OCI-LY1 (cell line): ENCODE measurements around the gene ANKRD52.

ENCODE experiments used
- H2AFZ ChIP-seq: fragments of 200-600 bp; sonication (generic), shearing (Covaris generic); 2 replicates; pipeline ENCODE4 v1.6.0; 2014; ENCODE audit warnings: antibody characterized with exemption, mild to moderate bottlenecking, low read length
- H3F3A ChIP-seq: fragments of 200-600 bp; sonication (generic), shearing (Covaris generic); 2 replicates; pipeline ENCODE4 v1.6.0; 2014; ENCODE audit warnings: mild to moderate bottlenecking, antibody characterized with exemption, low read length, moderate library complexity; ENCODE audit not compliant: insufficient read depth
- H3K27ac ChIP-seq: fragments of 200-600 bp; sonication (generic); 2 replicates; pipeline ENCODE4 v1.5.1; 2014; ENCODE audit warnings: low read length, mixed run types, mild to moderate bottlenecking, low read depth; ENCODE audit not compliant: poor library complexity, severe bottlenecking
- H3K27me3 ChIP-seq: fragments of 200-600 bp; sonication (generic); 2 replicates; pipeline ENCODE4 v1.6.0; 2014; ENCODE audit warnings: antibody characterized with exemption, mild to moderate bottlenecking, low read length, moderate library complexity; ENCODE audit not compliant: insufficient read depth
- H3K36me3 ChIP-seq: fragments of 200-600 bp; sonication (generic); 2 replicates; pipeline ENCODE4 v1.6.1; 2014; ENCODE audit warnings: mild to moderate bottlenecking, antibody characterized with exemption, low read length, moderate library complexity, mixed read lengths; ENCODE audit not compliant: insufficient read depth
- H3K4me1 ChIP-seq: fragments of 200-600 bp; sonication (generic); 2 replicates; pipeline ENCODE4 v1.5.1; 2014; ENCODE audit warnings: mild to moderate bottlenecking, low read length, moderate library complexity; ENCODE audit not compliant: insufficient read depth, severe bottlenecking
- H3K4me2 ChIP-seq: fragments of 200-600 bp; sonication (generic), shearing (Covaris generic); 2 replicates; pipeline ENCODE4 v1.6.1; 2014; ENCODE audit warnings: low read length
- H3K4me3 ChIP-seq: fragments of 200-600 bp; sonication (generic); 2 replicates; pipeline ENCODE4 v1.5.1; 2014; ENCODE audit warnings: low read length, low read depth, mild to moderate bottlenecking, mixed read lengths; ENCODE audit not compliant: poor library complexity, severe bottlenecking
- H3K79me2 ChIP-seq: fragments of 200-600 bp; shearing (Covaris generic); 2 replicates; pipeline ENCODE4 v1.6.1; 2016; ENCODE audit warnings: mixed run types, low read length, mixed read lengths; ENCODE audit not compliant: insufficient read depth
- H3K9ac ChIP-seq: fragments of 200-600 bp; sonication (generic), shearing (Covaris generic); 2 replicates; pipeline ENCODE4 v1.6.1; 2014; ENCODE audit warnings: mild to moderate bottlenecking, low read length, mixed read lengths
- H3K9me2 ChIP-seq: fragments of 200-600 bp; sonication (generic), shearing (Covaris generic); 2 replicates; pipeline ENCODE4 v1.6.1; 2014; ENCODE audit warnings: low read depth, mild to moderate bottlenecking, low read length, mixed read lengths
- H3K9me3 ChIP-seq: fragments of 200-600 bp; shearing (Covaris generic); 2 replicates; pipeline ENCODE4 v1.6.1; 2014; ENCODE audit warnings: low read length, mixed read lengths
- H4K20me1 ChIP-seq: fragments of 200-600 bp; sonication (generic), shearing (Covaris generic); 2 replicates; pipeline ENCODE4 v1.6.0; 2016; ENCODE audit warnings: mild to moderate bottlenecking, low read length; ENCODE audit not compliant: insufficient read depth
- EZH2 ChIP-seq: fragments of 200-600 bp; sonication (generic), shearing (Covaris generic); IDR thresholded peaks from 2 replicates; pipeline ENCODE4 v1.8.0; 2017; ENCODE audit warnings: borderline replicate concordance, mixed run types, mild to moderate bottlenecking, antibody characterized with exemption, low read length, moderate library complexity, mixed read lengths
- TF ChIP-seq, protein P1 (sequence below): fragments of 200-600 bp; sonication (generic), shearing (Covaris generic); IDR thresholded peaks from 2 replicates; pipeline ENCODE4 v1.5.1; 2017; ENCODE audit warnings: mild to moderate bottlenecking, antibody characterized with exemption, low read length, moderate library complexity, mixed read lengths

Gene ANKRD52

DNA sequence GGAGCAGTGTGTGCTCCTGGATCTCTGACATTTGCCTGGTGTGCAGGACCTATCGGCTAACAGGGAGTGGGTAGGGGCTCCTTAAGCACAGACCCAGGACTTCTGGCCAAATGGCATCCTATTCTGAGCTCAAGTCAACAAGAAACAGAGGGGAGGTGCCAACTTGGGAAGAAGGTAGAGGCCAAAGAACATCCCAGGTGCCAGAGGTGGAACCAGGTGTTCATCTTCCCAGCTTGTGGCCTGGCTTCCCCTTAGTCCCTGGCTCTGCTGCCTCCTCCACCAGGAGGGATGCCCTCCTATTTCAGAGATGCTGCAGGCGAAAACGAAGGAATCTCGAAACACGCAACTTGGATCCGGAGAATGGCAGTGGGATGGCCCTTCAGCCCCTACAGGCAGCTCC lies 22.1 kb downstream of the ANKRD52 start:
- Histone ChIP-seq H3K79me2 (no peaks in the 10 kb centered on the region), H3K36me3 (peaks cover 16% of the 10 kb centered on the region), H2AFZ (no peak overlapping the region), H3F3A (no peaks in the 10 kb centered on the region), H3K9me3 (no peaks in the 10 kb centered on the region), H3K9me2 (no peaks in the 10 kb centered on the region), H3K4me3 (no peak overlapping the region), H3K4me1 (no peaks in the 10 kb centered on the region), H3K27me3 (no peaks in the 10 kb centered on the region), H3K4me2 (no peak overlapping the region), H3K27ac (no peak overlapping the region), H4K20me1 (no peaks in the 10 kb centered on the region), H3K9ac (no peak overlapping the region)
- TF ChIP-seq EZH2: no peak
- TF ChIP-seq, protein P1, sequence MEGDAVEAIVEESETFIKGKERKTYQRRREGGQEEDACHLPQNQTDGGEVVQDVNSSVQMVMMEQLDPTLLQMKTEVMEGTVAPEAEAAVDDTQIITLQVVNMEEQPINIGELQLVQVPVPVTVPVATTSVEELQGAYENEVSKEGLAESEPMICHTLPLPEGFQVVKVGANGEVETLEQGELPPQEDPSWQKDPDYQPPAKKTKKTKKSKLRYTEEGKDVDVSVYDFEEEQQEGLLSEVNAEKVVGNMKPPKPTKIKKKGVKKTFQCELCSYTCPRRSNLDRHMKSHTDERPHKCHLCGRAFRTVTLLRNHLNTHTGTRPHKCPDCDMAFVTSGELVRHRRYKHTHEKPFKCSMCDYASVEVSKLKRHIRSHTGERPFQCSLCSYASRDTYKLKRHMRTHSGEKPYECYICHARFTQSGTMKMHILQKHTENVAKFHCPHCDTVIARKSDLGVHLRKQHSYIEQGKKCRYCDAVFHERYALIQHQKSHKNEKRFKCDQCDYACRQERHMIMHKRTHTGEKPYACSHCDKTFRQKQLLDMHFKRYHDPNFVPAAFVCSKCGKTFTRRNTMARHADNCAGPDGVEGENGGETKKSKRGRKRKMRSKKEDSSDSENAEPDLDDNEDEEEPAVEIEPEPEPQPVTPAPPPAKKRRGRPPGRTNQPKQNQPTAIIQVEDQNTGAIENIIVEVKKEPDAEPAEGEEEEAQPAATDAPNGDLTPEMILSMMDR: no peak

DNA sequence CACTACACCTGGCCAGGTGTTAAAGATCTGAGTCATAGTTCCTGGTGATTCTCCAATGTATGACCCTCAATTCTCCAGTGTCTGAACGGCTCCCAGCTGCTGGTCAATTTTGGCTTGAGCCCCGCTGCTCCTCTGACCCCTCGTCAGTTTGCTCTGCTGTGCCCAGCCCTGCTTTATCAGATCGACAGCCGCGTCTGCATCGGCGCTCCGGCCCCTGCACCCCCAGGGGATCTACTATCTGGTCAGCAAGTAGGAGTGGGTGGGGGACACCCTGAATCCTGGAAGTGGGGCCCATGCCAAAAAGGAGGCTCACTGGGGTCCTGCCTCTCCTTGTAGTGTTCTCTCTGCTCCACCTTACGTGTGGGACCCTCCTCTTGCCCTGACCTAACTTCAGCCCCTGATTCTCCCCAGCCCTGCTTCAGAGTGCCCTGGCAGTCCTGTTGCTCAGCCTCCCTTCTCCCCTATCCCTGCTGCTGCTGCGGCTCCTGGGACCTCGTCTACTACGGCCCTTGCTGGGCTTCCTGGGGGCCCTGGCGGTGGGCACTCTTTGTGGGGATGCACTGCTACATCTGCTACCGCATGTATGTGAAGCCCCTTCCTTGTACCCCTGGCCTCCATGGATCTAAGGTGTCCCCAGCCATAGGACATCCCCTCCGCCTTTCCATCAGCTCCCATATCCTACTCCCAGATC lies 23.3 kb downstream of the ANKRD52 start:
- Histone ChIP-seq H3K4me2 (no peak overlapping the region), H3K9ac (no peak overlapping the region), H3K79me2 (no peaks in the 10 kb centered on the region), H3K9me3 (no peaks in the 10 kb centered on the region), H4K20me1 (no peaks in the 10 kb centered on the region), H2AFZ (no peak overlapping the region), H3K4me3 (no peak overlapping the region), H3K27me3 (no peaks in the 10 kb centered on the region), H3K27ac (no peak overlapping the region), H3K4me1 (no peaks in the 10 kb centered on the region), H3K36me3 (peaks cover 6% of the 10 kb centered on the region), H3K9me2 (no peaks in the 10 kb centered on the region), H3F3A (no peaks in the 10 kb centered on the region)
- TF ChIP-seq, protein P1: no peak
- no peak for TF ChIP-seq EZH2

DNA sequence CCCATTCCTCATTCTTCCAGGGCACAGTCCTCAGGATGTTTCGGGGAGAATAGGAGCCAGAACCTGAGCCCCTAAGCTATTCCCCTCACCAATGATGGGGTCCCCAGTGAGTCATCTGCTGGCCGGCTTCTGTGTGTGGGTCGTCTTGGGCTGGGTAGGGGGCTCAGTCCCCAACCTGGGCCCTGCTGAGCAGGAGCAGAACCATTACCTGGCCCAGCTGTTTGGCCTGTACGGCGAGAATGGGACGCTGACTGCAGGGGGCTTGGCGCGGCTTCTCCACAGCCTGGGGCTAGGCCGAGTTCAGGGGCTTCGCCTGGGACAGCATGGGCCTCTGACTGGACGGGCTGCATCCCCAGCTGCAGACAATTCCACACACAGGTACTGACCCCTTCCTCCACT lies 27.0 kb downstream of the ANKRD52 start:
- no peaks in the 10 kb centered on the region for H3K4me1 ChIP-seq
- no peaks in the 10 kb centered on the region for H4K20me1 ChIP-seq
- H3K79me2 ChIP-seq: no peaks in the 10 kb centered on the region
- no peaks in the 10 kb centered on the region for H3K36me3 ChIP-seq
- no peaks in the 10 kb centered on the region for H3K27me3 ChIP-seq
- H3K9me3 ChIP-seq: no peaks in the 10 kb centered on the region
- TF ChIP-seq, protein P1: no peak
- TF ChIP-seq EZH2: no peak
- no peaks in the 10 kb centered on the region for H3K9me2 ChIP-seq
- no peak overlapping the region for H3K4me3 ChIP-seq
- no peak overlapping the region for H3K4me2 ChIP-seq
- no peak overlapping the region for H3K27ac ChIP-seq
- no peak overlapping the region for H2AFZ ChIP-seq
- H3K9ac ChIP-seq: no peak overlapping the region
- H3F3A ChIP-seq: no peaks in the 10 kb centered on the region
